Measurements from ENCODE around the gene PAQR5.

- TF ChIP-seq SRF (IDR thresholded peaks at IDR 0.05; ENCODE audit: low read depth) (no peak), POLR2A (IDR thresholded peaks at IDR 0.05; ENCODE audit: borderline replicate concordance, extremely low read depth, insufficient read depth, insufficient read length) (no peak), CTCF (IDR thresholded peaks at IDR 0.05 in 2 of 3, conservative IDR thresholded peaks at IDR 0.05 in 1 of 3; ENCODE audit: borderline replicate concordance in 1 of 3, insufficient read depth in 1 of 3, low read depth in 2 of 3, low read length in 2 of 3) (no peak), REST (IDR thresholded peaks at IDR 0.05; ENCODE audit: low read depth) (no peak), EZH2 (IDR thresholded peaks at IDR 0.05) (no peak), FOSL1 (IDR thresholded peaks at IDR 0.05; ENCODE audit: low read depth) (no peak), SP1 (IDR thresholded peaks at IDR 0.05; ENCODE audit: low read depth) (no peak), POLR2AphosphoS5 (IDR thresholded peaks at IDR 0.05; ENCODE audit: low read depth, low read length) (no peak), CBX3 (IDR thresholded peaks at IDR 0.05; ENCODE audit: low read depth) (no peak), TCF7L2 (IDR thresholded peaks at IDR 0.05; ENCODE audit: borderline replicate concordance, extremely low read depth, insufficient read depth, insufficient read length) (no peak), SIN3A (IDR thresholded peaks at IDR 0.05; ENCODE audit: low read depth) (no peak), CEBPB (IDR thresholded peaks at IDR 0.05; ENCODE audit: low read depth) (no peak)
These were observed 110.1 kb downstream of the PAQR5 start for GRCh38 chr15:69408841-69409240.

Data from HCT116 (cell line).